Left lung (tissue), 10 donors: Measurements from ENCODE around the gene LDLRAD3. TPM values are rescaled to one million over a fixed set of nuclear protein-coding genes. Genes with fewer than 3 reads are reported as not detected.

Experiments used
- ATAC-seq: fragments of 200-7000 bp; cut with Tn5 transposase; one replicate; pipeline ENCODE4 v1.9.1; 2020; ENCODE audit warnings: moderate library complexity
- DNase-seq, 4 donors: peaks; one replicate each; pipeline ENCODE4 v3.0.0-alpha.2; 2013 to 2020
- H3K27ac ChIP-seq, 2 donors: fragments of 200-600 bp; sonication (generic) in 1 of 2; one replicate each; pipeline versions ENCODE4 v1.5.0 to v1.8.0; 2020 to 2021
- H3K27me3 ChIP-seq, 2 donors: fragments of 200-600 bp; sonication (generic) in 1 of 2; one replicate each; pipeline versions ENCODE4 v1.5.0 to v1.8.0; 2020 to 2021
- H3K36me3 ChIP-seq, 2 donors: fragments of 200-600 bp; sonication (generic) in 1 of 2; one replicate each; pipeline versions ENCODE4 v1.5.0 to v1.8.0; 2020 to 2021
- H3K4me1 ChIP-seq, 2 donors: fragments of 200-600 bp; one replicate each; pipeline ENCODE4 v1.8.0; 2021
- H3K4me3 ChIP-seq, 2 donors: fragments of 200-600 bp; sonication (generic) in 1 of 2; one replicate each; pipeline versions ENCODE4 v1.5.0 to v1.8.0; 2020 to 2021; ENCODE audit warnings: mild to moderate bottlenecking in 1 of 2
- H3K9me3 ChIP-seq, 2 donors: fragments of 200-600 bp; sonication (generic) in 1 of 2; one replicate each; pipeline versions ENCODE4 v1.5.0 to v1.8.0; 2020 to 2021
- intact Hi-C, 2 donors: fragments of 100-400 bp; cut with DNase I; formaldehyde crosslinking; loops; one replicate each; pipeline versions ENCODE4 v1.11.2 to v1.14.2; 2022
- polyA plus RNA-seq, 6 donors: library from polyadenylated mRNA; unstranded; fragments of 120-200 nt; gene quantifications; one replicate each; pipeline ENCODE4 v1.2.1, GENCODE V29; 2013; ENCODE audit not compliant: insufficient read length in 6 of 6
- total RNA-seq, 2 donors: library from RNA; stranded (reverse); fragmentation: NEBNext Ultra II Directional; extraction: Animal tissue kit (Norgen Biotek cat#: 25700); gene quantifications; one replicate each; pipeline ENCODE4 v1.2.1, GENCODE V29; 2021
- TF ChIP-seq, protein P1 (sequence below), 2 donors: fragments of 200-600 bp; sonication (generic) in 1 of 2; IDR thresholded peaks; one replicate each; pipeline versions ENCODE4 v1.5.0 to v1.8.0; 2021; ENCODE audit warnings: antibody characterized with exemption in 2 of 2
- donor health status: DM: no; HTN: yes; CAD: no.
- donor health status: DM: no; HTN: no; CAD: no.

The LDLRAD3 gene
- total and polyA plus RNA-seq, 8 donors, result 7.1 to 18.2 (median 16.8) TPM

DNA sequence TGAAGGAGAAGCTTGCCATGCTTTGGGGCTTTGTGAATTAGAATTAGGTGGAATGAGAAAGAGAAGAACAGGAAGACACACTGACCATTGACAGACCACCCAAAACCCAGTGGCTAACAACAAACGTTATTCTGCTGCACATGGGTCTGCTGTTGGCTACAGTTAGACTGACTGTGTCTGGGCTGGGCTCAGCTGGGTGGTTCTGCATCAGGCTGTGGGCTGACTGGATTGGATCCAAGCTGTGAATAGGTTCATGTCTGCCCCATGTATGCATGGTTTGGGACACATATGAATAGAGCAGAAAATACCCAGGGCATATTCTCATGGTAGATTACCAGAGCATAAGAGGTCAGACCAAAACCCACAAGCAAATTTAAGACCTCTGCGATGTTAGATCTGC, 11.7 kb upstream of the LDLRAD3 start:
- no peak for DNase-seq
- no peak overlapping the region for H3K4me3 ChIP-seq

DNA sequence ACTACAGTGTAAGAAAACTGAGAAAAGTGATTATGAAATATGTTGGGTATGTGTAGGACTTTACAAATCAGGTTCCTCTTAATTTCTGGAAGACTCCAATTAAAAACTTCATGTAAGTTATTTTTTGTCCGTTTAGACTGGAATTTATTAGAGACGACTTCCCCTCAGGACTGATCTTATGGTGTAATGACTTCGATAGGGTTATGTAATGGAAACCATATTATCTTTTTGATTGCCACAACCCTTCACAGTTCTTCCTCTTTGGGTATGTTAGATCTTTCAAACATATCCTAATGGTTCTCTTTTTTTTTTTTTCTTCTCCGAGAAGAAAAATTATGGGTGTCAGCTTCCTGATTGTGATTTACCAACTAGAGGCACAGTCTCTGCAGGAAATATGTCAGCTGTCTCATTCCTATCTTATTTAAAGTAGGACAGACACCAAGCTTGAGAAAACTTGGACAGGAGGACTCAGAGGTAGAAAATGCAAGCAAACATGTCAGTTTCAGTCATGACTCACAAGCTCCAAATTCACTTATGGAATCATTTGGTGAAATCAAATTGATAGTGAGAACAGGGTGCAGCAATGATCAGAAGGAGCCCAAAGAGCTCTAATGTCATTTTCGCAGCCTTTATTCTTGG, 11.1 kb upstream of the LDLRAD3 start:
- H3K9me3 ChIP-seq, result no peaks in the 10 kb centered on the region
- intact Hi-C loops, result no loop called here
- peak in 2 of 4 donors; percentile 23 to 28 for DNase-seq
- peak; percentile 43 for ATAC-seq
- peak overlapping the region in 1 of 2 donors; percentile 65 for H3K27ac ChIP-seq
- H3K4me1 ChIP-seq, result peaks cover 3 to 22% of the 10 kb centered on the region in 2 donors
- H3K4me3 ChIP-seq, result no peak overlapping the region
- H3K36me3 ChIP-seq, result no peaks in the 10 kb centered on the region
- TF ChIP-seq, protein P1, sequence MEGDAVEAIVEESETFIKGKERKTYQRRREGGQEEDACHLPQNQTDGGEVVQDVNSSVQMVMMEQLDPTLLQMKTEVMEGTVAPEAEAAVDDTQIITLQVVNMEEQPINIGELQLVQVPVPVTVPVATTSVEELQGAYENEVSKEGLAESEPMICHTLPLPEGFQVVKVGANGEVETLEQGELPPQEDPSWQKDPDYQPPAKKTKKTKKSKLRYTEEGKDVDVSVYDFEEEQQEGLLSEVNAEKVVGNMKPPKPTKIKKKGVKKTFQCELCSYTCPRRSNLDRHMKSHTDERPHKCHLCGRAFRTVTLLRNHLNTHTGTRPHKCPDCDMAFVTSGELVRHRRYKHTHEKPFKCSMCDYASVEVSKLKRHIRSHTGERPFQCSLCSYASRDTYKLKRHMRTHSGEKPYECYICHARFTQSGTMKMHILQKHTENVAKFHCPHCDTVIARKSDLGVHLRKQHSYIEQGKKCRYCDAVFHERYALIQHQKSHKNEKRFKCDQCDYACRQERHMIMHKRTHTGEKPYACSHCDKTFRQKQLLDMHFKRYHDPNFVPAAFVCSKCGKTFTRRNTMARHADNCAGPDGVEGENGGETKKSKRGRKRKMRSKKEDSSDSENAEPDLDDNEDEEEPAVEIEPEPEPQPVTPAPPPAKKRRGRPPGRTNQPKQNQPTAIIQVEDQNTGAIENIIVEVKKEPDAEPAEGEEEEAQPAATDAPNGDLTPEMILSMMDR (IDR thresholded peaks at IDR 0.05), result no peak
- H3K27me3 ChIP-seq, result no peaks in the 10 kb centered on the region

More for the DNA sequence above, 11.7 kb upstream of the LDLRAD3 start:
- no peaks in the 10 kb centered on the region for H3K36me3 ChIP-seq
- intact Hi-C loops, result no loop called here
- H3K9me3 ChIP-seq, result no peaks in the 10 kb centered on the region
- ATAC-seq, result no peak
- H3K4me1 ChIP-seq, result peaks cover 3 to 25% of the 10 kb centered on the region in 2 donors
- peak overlapping the region in 1 of 2 donors; percentile 65 for H3K27ac ChIP-seq
- no peaks in the 10 kb centered on the region for H3K27me3 ChIP-seq
- TF ChIP-seq, protein P1 (IDR thresholded peaks at IDR 0.05), result no peak

GRCh38 chr11:35933320-35933871, 10.5 kb upstream of the LDLRAD3 start:
- Histone ChIP-seq H3K4me3 (no peak overlapping the region), H3K27me3 (no peaks in the 10 kb centered on the region), H3K27ac (peak overlapping the region in 1 of 2 donors; percentile 65), H3K4me1 (peaks cover 3 to 19% of the 10 kb centered on the region in 2 donors), H3K9me3 (no peaks in the 10 kb centered on the region), H3K36me3 (no peaks in the 10 kb centered on the region)
- DNase-seq (peak in 2 of 4 donors; percentile 57 to 64), ATAC-seq (no peak)
- TF ChIP-seq, protein P1 (IDR thresholded peaks at IDR 0.05), result no peak
- intact Hi-C loops, result no loop called here

GRCh38 chr11:35934271-35934670, 9.6 kb upstream of the LDLRAD3 start:
- ATAC-seq (no peak), DNase-seq (no peak)
- Histone ChIP-seq H3K4me3 (no peak overlapping the region), H3K4me1 (peaks cover 3 to 16% of the 10 kb centered on the region in 2 donors), H3K9me3 (no peaks in the 10 kb centered on the region), H3K27ac (no peak overlapping the region), H3K27me3 (no peaks in the 10 kb centered on the region), H3K36me3 (no peaks in the 10 kb centered on the region)
- intact Hi-C loops, result no loop called here
- TF ChIP-seq, protein P1 (IDR thresholded peaks at IDR 0.05), result no peak

DNA sequence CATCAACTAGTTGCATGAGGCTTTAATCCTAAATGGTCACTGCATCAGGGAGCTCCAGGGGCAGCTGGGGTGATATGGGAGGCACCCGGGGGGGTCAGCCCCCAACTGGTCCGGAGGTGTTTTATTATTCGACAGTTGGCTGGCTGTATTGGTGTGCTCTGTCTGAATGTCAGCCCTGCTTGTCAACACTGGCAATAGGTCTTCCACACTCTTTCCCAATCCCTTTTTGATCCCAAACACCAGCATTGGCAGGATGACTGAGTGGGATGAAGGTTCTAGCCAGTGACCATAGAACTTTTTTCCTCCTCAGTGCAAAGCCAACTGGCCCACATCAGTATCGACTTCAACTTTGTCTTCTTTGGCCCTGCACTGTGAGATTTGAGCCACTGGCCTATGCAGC, 8.9 kb upstream of the LDLRAD3 start:
- ATAC-seq (no peak), DNase-seq (no peak)
- Histone ChIP-seq H3K4me1 (peaks cover 3 to 16% of the 10 kb centered on the region in 2 donors), H3K9me3 (no peaks in the 10 kb centered on the region), H3K27me3 (no peaks in the 10 kb centered on the region), H3K4me3 (no peak overlapping the region), H3K27ac (no peak overlapping the region), H3K36me3 (no peaks in the 10 kb centered on the region)
- TF ChIP-seq, protein P1 (IDR thresholded peaks at IDR 0.05), result no peak
- intact Hi-C loops, result no loop called here
